Fibroblast of upper back skin (primary cell): Measurements from ENCODE around the gene ASIC2.
"Not testable (repeated sequence)": the region's sequence is repeated elsewhere in the genome, so short reads cannot be mapped to it uniquely, and the experiment has no call there.

Source experiments
- DNase-seq: peaks from one replicate; pipeline ENCODE4 v3.0.0-alpha.2; 2013

ASIC2 gene

GRCh38 chr17:32969231-32969630 is 323.9 kb downstream of the ASIC2 start:
- DNase-seq = not testable (repeated sequence)

- DNase-seq = no peak
Observed at GRCh38 chr17:32964541-32964940, 328.6 kb downstream of the ASIC2 start.
